H1 (cell line): ENCODE results near the gene CENPM. TPM values are rescaled to one million over a fixed set of nuclear protein-coding genes. Genes with fewer than 3 reads are reported as not detected.
A peak's percentile ranks its signal among the peaks of the same experiment; 100 is the strongest.

Source experiments
- CTCF ChIA-PET: fragments of 300-600 bp; sonication (Branson Sonifier 250); formaldehyde crosslinking; loops from one replicate; lab custom pipeline; 2021; ENCODE audit not compliant: partially characterized antibody; lab: Charles Lee
- POLR2A ChIA-PET: fragments of 300-600 bp; sonication (Branson Sonifier 250); formaldehyde crosslinking; loops from one replicate; lab custom pipeline; 2021; ENCODE audit warnings: inconsistent platforms; ENCODE audit not compliant: partially characterized antibody; lab: Charles Lee
- DNase-seq, 2 experiments: peaks; one replicate each; pipeline versions ENCODE4 v3.0.0 to v3.0.0-alpha.2; 2010 to 2022; ENCODE audit warnings: low spot score in 2 of 2, low read depth in 1 of 2, mixed read lengths in 1 of 2
- FAIRE-seq: peaks from 2 replicates; lab custom pipeline; 2011; peaks lifted over from hg19 to GRCh38; lab: Jason Lieb, UNC
- H2AFZ ChIP-seq: 2 replicates; pipeline ENCODE4 v1.8.1; 2012; ENCODE audit warnings: low read length, inconsistent platforms
- H2AK5ac ChIP-seq: 2 replicates; pipeline ENCODE4 v1.6.1; 2013; ENCODE audit warnings: low read depth, low read length
- H2BK120ac ChIP-seq: replicated peaks from 2 replicates; pipeline ENCODE3; 2013; ENCODE audit warnings: low read depth, low read length, inconsistent platforms
- H2BK12ac ChIP-seq: 2 replicates; pipeline ENCODE4 v1.6.1; 2013; ENCODE audit warnings: low read depth, low read length
- H2BK15ac ChIP-seq: 2 replicates; pipeline ENCODE4 v1.6.1; 2013; ENCODE audit warnings: low read length
- H2BK20ac ChIP-seq: 2 replicates; pipeline ENCODE4 v1.6.1; 2013; ENCODE audit warnings: low read length
- H2BK5ac ChIP-seq: 2 replicates; pipeline ENCODE4 v1.6.1; 2013; ENCODE audit warnings: low read depth, low read length
- H3K14ac ChIP-seq: 2 replicates; pipeline ENCODE4 v1.6.1; 2013; ENCODE audit warnings: inconsistent platforms; ENCODE audit not compliant: insufficient read length
- H3K18ac ChIP-seq: 2 replicates; pipeline ENCODE4 v1.6.1; 2013; ENCODE audit warnings: low read length; ENCODE audit errors: extremely low read depth
- H3K23ac ChIP-seq: 2 replicates; pipeline ENCODE4 v1.6.1; 2013; ENCODE audit warnings: inconsistent platforms; ENCODE audit not compliant: insufficient read length
- H3K23me2 ChIP-seq: 2 replicates; pipeline ENCODE4 v1.6.1; 2013; ENCODE audit warnings: low read depth, low read length
- H3K27ac ChIP-seq: 2 replicates; pipeline ENCODE4 v1.6.1; 2011; ENCODE audit warnings: low read depth, low read length, inconsistent platforms
- H3K27me3 ChIP-seq, 4 experiments: replicated peaks in 1 of 4; 1 replicate in 1 of 4; 2 replicates in 3 of 4; pipeline versions ENCODE4 v1.6.1 to v1.8.1; 2011 to 2013; ENCODE audit warnings: low read length in 3 of 4, mild to moderate bottlenecking in 3 of 4, inconsistent platforms in 2 of 4, mixed read lengths in 2 of 4, moderate library complexity in 1 of 4; ENCODE audit not compliant: control insufficient read depth in 3 of 4, insufficient read depth in 3 of 4; ENCODE audit errors: extremely low read depth in 1 of 4
- H3K36me3 ChIP-seq, 4 experiments: 2 replicates each; pipeline versions ENCODE4 v1.6.1 to v1.8.1; 2011 to 2013; ENCODE audit warnings: mild to moderate bottlenecking in 4 of 4, low read length in 3 of 4, moderate library complexity in 2 of 4, control low read depth in 1 of 4, inconsistent platforms in 1 of 4; ENCODE audit not compliant: insufficient read depth in 4 of 4, control insufficient read depth in 2 of 4
- H3K4ac ChIP-seq: replicated peaks from 2 replicates; pipeline ENCODE3; 2013; ENCODE audit warnings: low read length, low read depth, mixed read lengths, inconsistent platforms; ENCODE audit not compliant: insufficient read length
- H3K4me1 ChIP-seq, 4 experiments: replicated peaks in 1 of 4; 1 replicate in 1 of 4; 2 replicates in 3 of 4; pipeline versions ENCODE4 v1.6.1 to v1.8.1; 2011 to 2013; ENCODE audit warnings: low read length in 3 of 4, inconsistent platforms in 2 of 4, mixed read lengths in 1 of 4; ENCODE audit not compliant: insufficient read depth in 4 of 4, control insufficient read depth in 3 of 4
- H3K4me2 ChIP-seq, 2 experiments: 2 replicates each; pipeline versions ENCODE4 v1.6.1 to v1.8.1; 2011 to 2013; ENCODE audit warnings: low read depth in 2 of 2, low read length in 2 of 2, control low read depth in 1 of 2, inconsistent platforms in 1 of 2, mild to moderate bottlenecking in 1 of 2; ENCODE audit not compliant: insufficient read depth in 1 of 2
- H3K4me3 ChIP-seq, 4 experiments: fragments of 200-600, 300-600 bp in 1 of 4; sonication (generic), shearing (Covaris generic), sonication (Bioruptor Twin) in 1 of 4; 2 replicates each; pipeline versions ENCODE4 v1.5.1 to v1.8.1; 2011 to 2016; ENCODE audit warnings: low read length in 4 of 4, low read depth in 3 of 4, control low read depth in 2 of 4, inconsistent platforms in 2 of 4, mild to moderate bottlenecking in 2 of 4, mixed read lengths in 1 of 4, moderate library complexity in 1 of 4; ENCODE audit not compliant: insufficient read depth in 2 of 4; ENCODE audit errors: extremely low read depth in 1 of 4
- H3K56ac ChIP-seq: replicated peaks from 2 replicates; pipeline ENCODE3; 2013; ENCODE audit warnings: low read depth, mild to moderate bottlenecking, mixed read lengths, low read length, inconsistent platforms; ENCODE audit not compliant: insufficient read length
- H3K79me1 ChIP-seq: 2 replicates; pipeline ENCODE4 v1.6.1; 2013; ENCODE audit warnings: low read depth, low read length, control low read depth
- H3K79me2 ChIP-seq, 2 experiments: 2 replicates each; pipeline versions ENCODE4 v1.6.1 to v1.8.1; 2012 to 2013; ENCODE audit warnings: low read length in 2 of 2, mild to moderate bottlenecking in 2 of 2, inconsistent platforms in 1 of 2; ENCODE audit not compliant: insufficient read depth in 2 of 2, control insufficient read depth in 1 of 2
- H3K9ac ChIP-seq, 4 experiments: replicated peaks in 1 of 4; 1 replicate in 1 of 4; 2 replicates in 3 of 4; pipeline versions ENCODE4 v1.6.1 to v1.8.1; 2011 to 2013; ENCODE audit warnings: low read depth in 3 of 4, low read length in 3 of 4, control low read depth in 2 of 4, mild to moderate bottlenecking in 2 of 4, moderate library complexity in 2 of 4, inconsistent platforms in 1 of 4; ENCODE audit errors: extremely low read depth in 1 of 4
- H3K9me3 ChIP-seq, 2 experiments: 2 replicates each; pipeline versions ENCODE4 v1.6.1 to v1.8.1; 2012 to 2013; ENCODE audit warnings: mild to moderate bottlenecking in 2 of 2, moderate library complexity in 2 of 2, control low read depth in 1 of 2, inconsistent platforms in 1 of 2, low read depth in 1 of 2, low read length in 1 of 2, mixed read lengths in 1 of 2; ENCODE audit not compliant: insufficient read depth in 2 of 2
- H4K20me1 ChIP-seq, 2 experiments: replicated peaks in 1 of 2; 2 replicates each; pipeline versions ENCODE3 to v1.8.1; 2011 to 2013; ENCODE audit warnings: inconsistent platforms in 2 of 2, low read length in 2 of 2, mild to moderate bottlenecking in 1 of 2; ENCODE audit not compliant: insufficient read depth in 2 of 2, control insufficient read depth in 1 of 2
- H4K5ac ChIP-seq: 2 replicates; pipeline ENCODE4 v1.6.1; 2013; ENCODE audit warnings: low read length, low read depth, mixed read lengths, inconsistent platforms; ENCODE audit not compliant: insufficient read length
- H4K8ac ChIP-seq: 2 replicates; pipeline ENCODE4 v1.8.0; 2013; ENCODE audit warnings: mild to moderate bottlenecking, moderate library complexity, low read length, inconsistent platforms; ENCODE audit not compliant: insufficient read depth; ENCODE audit errors: extremely low read depth
- H4K91ac ChIP-seq: replicated peaks from 2 replicates; pipeline ENCODE3; 2013; ENCODE audit warnings: low read length, mixed read lengths, inconsistent platforms; ENCODE audit not compliant: insufficient read length
- CHD1 ChIP-seq: IDR thresholded peaks from 2 replicates; pipeline ENCODE4 v1.6.1; 2012; ENCODE audit warnings: low read depth, low read length, improper control_type of control experiment
- CHD2 ChIP-seq: IDR thresholded peaks from 2 replicates; pipeline ENCODE4 v1.6.1; 2012; ENCODE audit warnings: low read length, improper control_type of control experiment
- CREB1 ChIP-seq: IDR thresholded peaks from 2 replicates; pipeline ENCODE4 v1.6.1; 2012; ENCODE audit warnings: inconsistent platforms
- EZH2 ChIP-seq: fragments of 200-600 bp; sonication (generic); IDR thresholded peaks from 2 replicates; pipeline ENCODE4 v1.7.1; 2012; ENCODE audit warnings: low read depth, mild to moderate bottlenecking, moderate library complexity, low read length, inconsistent platforms; ENCODE audit not compliant: severe bottlenecking
- KDM5A ChIP-seq: fragments of 200-600 bp; IDR thresholded peaks from 2 replicates; pipeline ENCODE4 v1.7.1; 2012; ENCODE audit warnings: mild to moderate bottlenecking, low read length, inconsistent platforms, mixed read lengths
- NANOG ChIP-seq: IDR thresholded peaks from 2 replicates; pipeline ENCODE4 v1.6.1; 2011; ENCODE audit warnings: low read length, low read depth, mild to moderate bottlenecking, inconsistent platforms; ENCODE audit not compliant: insufficient read depth, poor library complexity, severe bottlenecking
- SP4 ChIP-seq: IDR thresholded peaks from 2 replicates; pipeline ENCODE4 v1.6.1; 2012; ENCODE audit warnings: low read length, inconsistent platforms
- TBP ChIP-seq: IDR thresholded peaks from 2 replicates; pipeline ENCODE4 v1.6.1; 2011; ENCODE audit warnings: low read depth, low read length, improper control_type of control experiment
- WGBS, 2 experiments: shearing (Covaris generic) in 1 of 2; methylation state at CpG; one replicate each; pipeline versions ENCODE4 v1.1.6 to v1.1.7; 2013 to 2015; ENCODE audit warnings: low lambda C conversion rate in 2 of 2, mixed read lengths in 2 of 2, inconsistent platforms in 1 of 2, low coverage in 1 of 2, missing lambda C conversion rate in 1 of 2; ENCODE audit not compliant: insufficient replicate concordance in 2 of 2, insufficient coverage in 1 of 2, insufficient read length in 1 of 2; ENCODE audit errors: extremely low coverage in 1 of 2, missing lambda C conversion rate in 1 of 2; 5-methylcytosine and 5-hydroxymethylcytosine counted together
- polyA plus RNA-seq, 7 experiments: library from polyadenylated mRNA; depleted of rRNA in 3 of 7; stranded (reverse) in 5 of 7; unstranded in 2 of 7; fragments of >200 nt in 5 of 7; fragments of 200-250 nt in 2 of 7; gene quantifications; 1 replicate in 5 of 7; 2 replicates in 1 of 7; 4 replicates in 1 of 7; pipeline versions ENCODE4 v1.2.1 to v1.2.3, GENCODE V29; 2011 to 2013; ENCODE audit warnings: missing spikeins in 2 of 7, mixed read lengths in 2 of 7
- total RNA-seq: library from RNA; stranded (reverse); fragmentation: NEBNext Ultra II Directional; extraction: Animal tissue kit (Norgen Biotek cat#: 25700); gene quantifications from 2 replicates; pipeline ENCODE4 v1.2.1, GENCODE V29; 2021
- TF ChIP-seq, protein P1 (sequence below): IDR thresholded peaks from 2 replicates; pipeline ENCODE4 v1.6.1; 2012; ENCODE audit warnings: low read length, inconsistent platforms
- TF ChIP-seq, protein P2 (sequence below): IDR thresholded peaks from 2 replicates; pipeline ENCODE4 v1.6.1; 2012; ENCODE audit warnings: inconsistent platforms

CENPM gene
- total and polyA plus RNA-seq, 2 of the 8 experiments (the other 6 are each of a cell fraction or from before 2014, with no cell fraction given): 32.0 to 80.4 TPM

DNA sequence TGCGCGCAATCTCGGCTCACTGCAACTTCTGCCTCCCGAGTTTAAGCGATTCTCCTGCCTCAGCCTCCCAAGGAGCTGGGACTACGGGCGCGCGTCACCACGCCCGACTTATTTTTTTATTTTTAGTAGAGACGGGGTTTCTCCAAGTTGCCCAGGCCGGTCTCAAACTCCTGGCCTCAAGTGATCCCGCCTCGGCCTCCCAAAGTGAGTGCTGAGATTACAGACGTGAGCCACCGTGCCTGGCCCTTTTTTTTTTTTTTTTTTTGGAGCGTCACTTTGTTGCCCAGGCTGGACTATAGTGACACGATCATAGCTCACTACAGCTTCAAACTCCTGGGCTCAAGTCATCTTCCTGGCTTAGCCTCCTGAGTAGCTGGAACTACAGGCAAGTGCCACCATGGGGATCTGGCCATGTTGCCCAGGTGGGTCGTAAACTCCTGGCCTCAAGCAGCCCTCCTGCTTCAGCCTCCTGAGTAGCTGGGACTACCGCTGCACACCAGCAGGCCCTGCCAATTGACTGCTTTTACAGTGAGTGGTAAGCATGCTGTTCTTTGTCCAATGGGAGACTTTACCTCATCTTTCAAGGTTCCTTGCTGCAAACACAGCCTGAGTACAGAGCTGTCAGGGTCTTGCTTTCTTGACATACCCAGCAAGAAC, 600 bp upstream of the CENPM start:
- no peaks in the 10 kb centered on the region for H3K27me3 ChIP-seq
- H3K18ac ChIP-seq: peak overlapping the region; percentile 71; the same call in 1 of the 2 replicates
- H3K56ac ChIP-seq: no peak overlapping the region
- WGBS, 2 experiments: 87% methylated on average over 17 of the region's 21 CpGs; no CpG with 5 or more reads in 1 of the 2 experiments
- H3K9me3 ChIP-seq: no peaks in the 10 kb centered on the region
- ChIA-PET CTCF (interaction anchor here (0.6 to 4.4 kb wide), 10 partner anchors 9 to 250 kb away, joined by 3 to 21 read pairs (median 4); partner anchors contain the start of gene TNFRSF13C), POLR2A (interaction anchor here (0.9 to 2.1 kb wide), 10 partner anchors 10 to 116 kb away, joined by 3 to 13 read pairs (median 4); no protein-coding TSS in a partner anchor)
- peak overlapping the region; percentile 60; the same call in 1 of the 2 replicates for H2BK12ac ChIP-seq
- peak overlapping the region in 1 of 4 experiments; percentile 75; a peak in 2 of 7 replicates for H3K9ac ChIP-seq
- no peak overlapping the region for H4K91ac ChIP-seq
- peak overlapping the region; percentile 59 for H2AK5ac ChIP-seq
- H4K20me1 ChIP-seq: peaks cover 0 to 6% of the 10 kb centered on the region in 2 experiments
- DNase-seq (no peak), FAIRE-seq (no peak)
- H3K4ac ChIP-seq: no peak overlapping the region
- H4K5ac ChIP-seq: no peak overlapping the region
- H3K23ac ChIP-seq: no peak overlapping the region
- peak overlapping the region in 2 of 4 experiments; percentile 67 to 72; a peak in 4 of 8 replicates for H3K4me3 ChIP-seq
- no peak overlapping the region for H2BK120ac ChIP-seq
- H2BK20ac ChIP-seq: no peak overlapping the region
- peaks cover 7 to 20% (median 11%) of the 10 kb centered on the region in 4 experiments for H3K4me1 ChIP-seq
- no peak overlapping the region; the same call in 1 of the 2 replicates for H4K8ac ChIP-seq
- H3K36me3 ChIP-seq: peaks cover 16 to 26% (median 23%) of the 10 kb centered on the region in 4 experiments
- H3K79me2 ChIP-seq: peaks cover 0 to 9% of the 10 kb centered on the region in 2 experiments; a peak in 1 of 4 replicates
- H2BK15ac ChIP-seq: peak overlapping the region; percentile 19; the same call in 1 of the 2 replicates
- H3K79me1 ChIP-seq: peaks cover 7% of the 10 kb centered on the region; the same call in 1 of the 2 replicates
- 0 out of 2 replicates have a peak overlapping the region, but pooled peaks have one; percentile 97 for H2BK5ac ChIP-seq
- H3K23me2 ChIP-seq: peaks cover 8% of the 10 kb centered on the region
- no peak overlapping the region for H2AFZ ChIP-seq
- no peak overlapping the region for H3K14ac ChIP-seq
- H3K4me2 ChIP-seq: peak overlapping the region; percentile 82 to 85
- no peak overlapping the region for H3K27ac ChIP-seq
- no peak for TF ChIP-seq EZH2
- TF ChIP-seq TBP: no peak
- TF ChIP-seq, protein P1, sequence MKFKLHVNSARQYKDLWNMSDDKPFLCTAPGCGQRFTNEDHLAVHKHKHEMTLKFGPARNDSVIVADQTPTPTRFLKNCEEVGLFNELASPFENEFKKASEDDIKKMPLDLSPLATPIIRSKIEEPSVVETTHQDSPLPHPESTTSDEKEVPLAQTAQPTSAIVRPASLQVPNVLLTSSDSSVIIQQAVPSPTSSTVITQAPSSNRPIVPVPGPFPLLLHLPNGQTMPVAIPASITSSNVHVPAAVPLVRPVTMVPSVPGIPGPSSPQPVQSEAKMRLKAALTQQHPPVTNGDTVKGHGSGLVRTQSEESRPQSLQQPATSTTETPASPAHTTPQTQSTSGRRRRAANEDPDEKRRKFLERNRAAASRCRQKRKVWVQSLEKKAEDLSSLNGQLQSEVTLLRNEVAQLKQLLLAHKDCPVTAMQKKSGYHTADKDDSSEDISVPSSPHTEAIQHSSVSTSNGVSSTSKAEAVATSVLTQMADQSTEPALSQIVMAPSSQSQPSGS: no peak
- no peak for TF ChIP-seq CHD1
- no peak for TF ChIP-seq KDM5A
- TF ChIP-seq, protein P2, sequence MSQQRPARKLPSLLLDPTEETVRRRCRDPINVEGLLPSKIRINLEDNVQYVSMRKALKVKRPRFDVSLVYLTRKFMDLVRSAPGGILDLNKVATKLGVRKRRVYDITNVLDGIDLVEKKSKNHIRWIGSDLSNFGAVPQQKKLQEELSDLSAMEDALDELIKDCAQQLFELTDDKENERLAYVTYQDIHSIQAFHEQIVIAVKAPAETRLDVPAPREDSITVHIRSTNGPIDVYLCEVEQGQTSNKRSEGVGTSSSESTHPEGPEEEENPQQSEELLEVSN: no peak
- no peak for TF ChIP-seq SP4
- no peak for TF ChIP-seq NANOG
- TF ChIP-seq CHD2: no peak
- no peak for TF ChIP-seq CREB1
